Pulmonary artery endothelial cell (primary cell): ENCODE measurements around the gene PFDN1. TPM values are rescaled to one million over a fixed set of nuclear protein-coding genes. Genes with fewer than 3 reads are reported as not detected.

Source experiments
- DNase-seq: peaks from one replicate; pipeline ENCODE4 v3.0.0-alpha.2; 2011; ENCODE audit warnings: low read depth, low spot score
- total RNA-seq: library from RNA; depleted of rRNA; stranded (reverse); fragments of >200 nt; gene quantifications from 2 replicates; pipeline ENCODE4 v1.2.3, GENCODE V29; 2014

PFDN1 gene
- total RNA-seq, 1 donor from 2014 or later: 70.4 TPM

- no peak for DNase-seq
Observed at GRCh38 chr5:140259500-140259899, 43.4 kb downstream of the PFDN1 start.

- no peak for DNase-seq
Observed at GRCh38 chr5:140258873-140259272, 44.0 kb downstream of the PFDN1 start.

- DNase-seq: no peak
Observed at GRCh38 chr5:140258016-140258415, 44.9 kb downstream of the PFDN1 start.

- DNase-seq: no peak
Observed at GRCh38 chr5:140256726-140257125, 46.2 kb downstream of the PFDN1 start.

- DNase-seq: no peak
Observed at GRCh38 chr5:140255460-140256157, 47.3 kb downstream of the PFDN1 start.

GRCh38 chr5:140253985-140254384 is 48.9 kb downstream of the PFDN1 start:
- DNase-seq: no peak

GRCh38 chr5:140252470-140253126 is 50.3 kb downstream of the PFDN1 start:
- DNase-seq: no peak

- peak; percentile 67 for DNase-seq
Observed at GRCh38 chr5:140251527-140251973, 51.4 kb downstream of the PFDN1 start.

GRCh38 chr5:140250386-140250785 is 52.5 kb downstream of the PFDN1 start:
- no peak for DNase-seq

- no peak for DNase-seq
Observed at GRCh38 chr5:140249536-140249935, 53.4 kb downstream of the PFDN1 start.

GRCh38 chr5:140248414-140248813 is 54.5 kb downstream of the PFDN1 start:
- no peak for DNase-seq

GRCh38 chr5:140246378-140247122 is 56.4 kb downstream of the PFDN1 start:
- peak; percentile 57 for DNase-seq

GRCh38 chr5:140245926-140246325 is 57.0 kb downstream of the PFDN1 start:
- no peak for DNase-seq

GRCh38 chr5:140245341-140245740 is 57.6 kb downstream of the PFDN1 start:
- no peak for DNase-seq

- DNase-seq: peak; percentile 79
Observed at GRCh38 chr5:140244525-140245025, 58.3 kb downstream of the PFDN1 start.

- DNase-seq: no peak
Observed at GRCh38 chr5:140243706-140244250, 59.1 kb downstream of the PFDN1 start.

GRCh38 chr5:140242890-140243585 is 59.9 kb downstream of the PFDN1 start:
- no peak for DNase-seq

- no peak for DNase-seq
Observed at GRCh38 chr5:140242099-140242498, 60.8 kb downstream of the PFDN1 start.

GRCh38 chr5:140240987-140241706 is 61.8 kb downstream of the PFDN1 start:
- peak; percentile 74 for DNase-seq

- no peak for DNase-seq
Observed at GRCh38 chr5:140239939-140240700, 62.8 kb downstream of the PFDN1 start.
